H1 (cell line): ENCODE data around the gene LOXHD1. TPM values are rescaled to one million over a fixed set of nuclear protein-coding genes. Genes with fewer than 3 reads are reported as not detected.

Experiments used
- BCL11A ChIP-seq, 2 experiments: IDR thresholded peaks; one replicate each; pipeline ENCODE4 v1.6.1; 2011; ENCODE audit warnings: low read depth in 2 of 2, low read length in 2 of 2, mild to moderate bottlenecking in 2 of 2
- BRCA1 ChIP-seq: IDR thresholded peaks from 2 replicates; pipeline ENCODE4 v1.6.1; 2012; ENCODE audit warnings: low read depth, low read length, improper control_type of control experiment
- E2F6 ChIP-seq: IDR thresholded peaks from 2 replicates; pipeline ENCODE4 v1.6.1; 2012; ENCODE audit warnings: inconsistent platforms
- HDAC6 ChIP-seq: IDR thresholded peaks from one replicate; pipeline ENCODE4 v1.7.1; 2012; ENCODE audit warnings: low read depth, mild to moderate bottlenecking, inconsistent platforms, low read length, moderate library complexity
- PHF8 ChIP-seq: fragments of 200-600 bp; sonication (generic); conservative IDR thresholded peaks from 2 replicates; pipeline ENCODE4 v1.7.1; 2012; ENCODE audit warnings: low read depth, mild to moderate bottlenecking, inconsistent platforms, low read length, moderate library complexity
- SP1 ChIP-seq: IDR thresholded peaks from 2 replicates; pipeline ENCODE4 v1.6.1; 2011; ENCODE audit warnings: low read depth, low read length
- polyA plus RNA-seq, 7 experiments: library from polyadenylated mRNA; depleted of rRNA in 3 of 7; stranded (reverse) in 5 of 7; unstranded in 2 of 7; fragments of >200 nt in 5 of 7; fragments of 200-250 nt in 2 of 7; gene quantifications; 1 replicate in 5 of 7; 2 replicates in 1 of 7; 4 replicates in 1 of 7; pipeline versions ENCODE4 v1.2.1 to v1.2.3, GENCODE V29; 2011 to 2013; ENCODE audit warnings: missing spikeins in 2 of 7, mixed read lengths in 2 of 7
- total RNA-seq: library from RNA; stranded (reverse); fragmentation: NEBNext Ultra II Directional; extraction: Animal tissue kit (Norgen Biotek cat#: 25700); gene quantifications from 2 replicates; pipeline ENCODE4 v1.2.1, GENCODE V29; 2021

The LOXHD1 gene
- total and polyA plus RNA-seq, 2 of the 8 experiments (the other 6 are each of a cell fraction or from before 2014, with no cell fraction given), result 0.02 TPM; not detected in 1

- no peak for TF ChIP-seq BRCA1
- TF ChIP-seq BCL11A (IDR thresholded peaks at IDR 0.05; ENCODE audit: low read depth in 2 of 2, low read length in 2 of 2), result no peak
- TF ChIP-seq HDAC6, result no peak
- TF ChIP-seq PHF8, result no peak
- TF ChIP-seq E2F6, result no peak
- no peak for TF ChIP-seq SP1
Measured at GRCh38 chr18:46657115-46657955, at the start of gene LOXHD1 (continued).
